AML-193 (cell line): ENCODE data around the gene CRAMP1.
A peak's percentile ranks its signal among the peaks of the same experiment; 100 is the strongest.

Experiments
- DNase-seq, 2 experiments: peaks; one replicate each; lab custom pipeline; 2025; lab: John Stamatoyannopoulos, UW

CRAMP1 gene

DNA sequence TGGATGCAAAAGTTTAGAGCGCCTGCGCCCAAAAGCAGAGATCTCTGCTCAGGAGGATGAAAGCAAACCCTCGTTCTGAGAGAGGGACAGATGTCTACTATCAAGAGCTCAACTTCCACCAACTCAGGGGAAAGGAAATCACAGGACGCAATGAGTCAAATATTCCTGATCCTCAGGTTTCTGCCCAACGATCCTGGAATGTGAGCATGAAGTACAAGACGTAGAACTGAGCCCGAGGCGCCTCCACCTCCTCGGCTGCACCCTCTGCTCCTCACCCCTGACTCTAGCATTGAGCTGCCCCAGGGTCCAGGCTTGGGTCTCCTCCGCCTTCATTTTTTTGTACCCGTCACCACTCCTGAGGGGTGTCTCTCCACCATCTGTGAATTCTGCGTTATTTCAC is 15.6 kb upstream of the CRAMP1 start:
- DNase-seq = no peak

DNA sequence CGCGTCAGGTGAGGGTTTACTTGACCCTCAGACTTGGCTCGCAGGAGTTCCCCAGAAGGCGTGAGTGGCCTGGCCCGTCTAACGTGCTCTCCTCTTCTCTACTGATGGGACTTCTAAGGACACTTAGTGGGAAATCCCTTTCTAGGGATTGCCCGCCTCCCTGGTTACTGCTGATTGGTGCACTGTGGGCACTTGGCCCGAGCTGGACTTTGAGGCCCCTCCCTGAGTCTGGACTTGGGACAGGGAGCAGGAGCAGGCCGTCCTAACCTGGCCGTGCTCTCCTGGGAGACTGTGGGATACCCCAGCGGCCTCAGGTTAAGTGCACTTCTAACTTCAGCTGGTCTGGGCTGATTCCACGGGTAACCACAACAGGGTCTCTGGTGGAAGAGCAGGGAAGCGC is 15.0 kb upstream of the CRAMP1 start:
- no peak for DNase-seq

DNA sequence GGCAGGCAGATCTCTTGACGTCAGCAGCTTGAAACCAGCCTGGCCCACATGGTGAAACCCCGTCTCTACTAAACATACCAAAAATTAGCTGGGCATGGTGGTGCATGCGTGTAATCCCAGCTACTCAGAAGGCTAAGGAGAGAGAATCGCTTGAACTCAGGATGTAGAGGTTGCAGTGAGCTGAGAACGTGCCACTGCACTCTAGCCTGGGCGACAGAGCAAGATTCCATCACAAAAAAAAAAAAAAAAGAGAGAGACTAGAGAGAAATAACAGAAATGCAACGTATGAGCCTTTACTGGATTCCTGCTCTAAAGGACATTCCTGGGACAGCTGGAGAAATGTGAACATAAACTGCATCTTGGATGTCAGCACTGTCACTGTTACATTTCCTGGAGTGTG is 11.1 kb upstream of the CRAMP1 start:
- no peak for DNase-seq

DNA sequence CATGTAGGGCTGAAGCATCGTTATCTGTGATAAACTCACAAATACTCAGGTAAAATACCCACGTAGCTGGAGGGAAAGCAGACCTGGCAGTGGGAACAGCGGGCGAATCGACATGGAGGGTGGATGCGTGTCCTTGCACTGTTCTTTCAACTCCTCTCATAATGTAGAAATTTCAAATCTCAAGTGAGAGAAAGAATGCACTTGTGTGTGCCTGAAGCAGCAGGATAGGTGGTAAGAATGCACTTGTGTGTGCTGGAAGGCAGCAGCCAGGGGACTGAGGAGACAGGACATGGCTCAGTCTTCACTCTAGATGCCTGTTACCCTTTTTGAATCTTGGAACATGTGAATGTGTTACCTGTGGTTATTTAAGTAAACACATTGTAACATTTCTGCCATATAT is 10.7 kb upstream of the CRAMP1 start:
- DNase-seq = no peak

DNA sequence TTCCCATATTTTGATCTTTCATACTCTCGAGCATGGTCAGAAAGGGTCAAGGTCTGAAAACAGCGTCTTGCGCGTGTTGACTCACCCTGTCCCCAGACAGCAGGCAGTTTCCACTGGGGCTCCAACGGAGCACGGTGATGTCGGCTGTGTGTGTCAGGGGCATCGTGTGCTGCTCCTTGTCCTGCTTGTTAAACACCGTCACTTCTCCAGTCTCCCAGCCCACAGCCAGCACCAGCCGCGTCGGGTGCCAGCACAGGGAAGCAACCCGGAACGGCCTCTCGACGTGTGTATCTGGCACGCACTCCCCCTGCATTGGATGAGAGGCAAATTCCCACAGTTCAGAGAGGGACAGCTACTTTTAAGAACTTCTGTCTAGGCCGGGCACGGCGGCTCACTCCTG is 9.9 kb upstream of the CRAMP1 start:
- DNase-seq = no peak

DNA sequence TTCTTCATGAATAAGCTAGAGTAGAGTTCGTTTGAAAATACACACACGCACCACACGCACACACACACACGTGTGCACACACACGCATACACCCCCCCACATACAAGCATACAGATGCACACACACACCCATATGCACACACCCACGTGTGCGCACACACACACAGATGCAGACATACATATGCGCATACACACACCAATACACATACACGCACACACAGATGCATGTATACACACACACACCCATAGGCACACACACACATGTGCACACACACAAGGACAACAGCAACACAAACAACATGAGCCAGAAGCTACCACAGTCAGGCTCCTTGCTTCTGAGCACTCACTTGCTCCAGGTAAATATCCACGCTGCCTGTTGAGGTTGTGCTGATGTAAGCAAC is 5.4 kb upstream of the CRAMP1 start:
- no peak for DNase-seq

DNA sequence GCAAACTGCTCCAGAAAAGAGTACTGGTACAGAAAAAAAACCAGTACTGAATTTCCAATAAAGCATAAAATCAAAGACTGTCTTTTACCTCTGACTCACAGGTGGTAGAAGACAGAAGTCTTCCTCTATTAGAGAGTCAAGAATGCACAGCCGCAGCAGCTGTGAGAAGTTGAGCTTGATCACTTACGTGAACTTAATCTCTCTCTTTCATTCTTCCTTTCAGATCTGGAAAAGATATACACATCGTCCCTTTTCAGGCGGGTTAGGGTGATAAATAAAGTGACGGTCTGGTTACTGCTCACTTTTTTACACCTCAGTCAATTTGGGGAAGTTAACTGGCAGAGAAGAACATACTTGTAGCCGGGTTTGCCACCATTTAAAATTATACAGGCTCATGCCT is 4.2 kb upstream of the CRAMP1 start:
- no peak for DNase-seq

DNA sequence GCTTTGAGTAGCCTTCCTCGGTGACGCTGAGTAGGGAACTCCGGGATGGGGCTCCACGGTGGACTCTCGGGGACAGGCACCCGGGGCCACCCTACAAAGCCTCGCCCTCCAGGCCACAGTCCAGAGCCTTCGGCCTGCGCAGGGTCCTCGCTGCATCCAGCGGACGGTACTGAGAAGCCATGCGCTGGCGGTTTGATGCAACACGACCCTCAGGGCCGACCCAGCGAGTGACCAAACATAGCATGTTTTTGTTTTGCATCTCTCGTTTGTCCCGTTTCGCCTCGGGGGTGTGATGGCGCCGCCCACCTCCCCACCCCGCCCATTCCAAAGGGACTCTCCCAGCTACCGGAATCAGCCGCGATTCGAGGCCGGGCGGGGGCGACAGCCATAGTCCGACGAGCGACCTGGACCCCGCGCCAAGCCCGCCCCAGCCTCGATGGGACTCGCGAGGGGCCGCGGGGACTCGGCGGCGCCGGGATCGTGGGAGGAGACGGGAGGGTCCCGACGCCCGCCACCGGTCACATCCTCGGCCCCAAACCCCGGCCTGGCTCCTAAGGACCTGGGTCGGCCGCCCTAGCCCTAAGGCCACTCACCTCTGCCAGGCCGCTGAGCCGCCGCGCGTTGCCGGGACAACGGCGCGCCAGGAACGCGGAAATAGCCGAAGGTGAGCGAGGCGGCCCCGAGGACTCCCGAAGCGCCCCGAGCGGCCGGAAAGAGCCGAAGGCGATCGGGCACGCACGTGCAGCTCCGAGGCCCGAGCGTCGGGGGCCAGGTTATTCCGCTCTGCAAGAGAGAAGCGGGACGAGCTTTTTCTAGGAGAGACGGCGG is 1.9 kb upstream of the CRAMP1 start:
- peak; percentile 76 to 77 for DNase-seq

DNA sequence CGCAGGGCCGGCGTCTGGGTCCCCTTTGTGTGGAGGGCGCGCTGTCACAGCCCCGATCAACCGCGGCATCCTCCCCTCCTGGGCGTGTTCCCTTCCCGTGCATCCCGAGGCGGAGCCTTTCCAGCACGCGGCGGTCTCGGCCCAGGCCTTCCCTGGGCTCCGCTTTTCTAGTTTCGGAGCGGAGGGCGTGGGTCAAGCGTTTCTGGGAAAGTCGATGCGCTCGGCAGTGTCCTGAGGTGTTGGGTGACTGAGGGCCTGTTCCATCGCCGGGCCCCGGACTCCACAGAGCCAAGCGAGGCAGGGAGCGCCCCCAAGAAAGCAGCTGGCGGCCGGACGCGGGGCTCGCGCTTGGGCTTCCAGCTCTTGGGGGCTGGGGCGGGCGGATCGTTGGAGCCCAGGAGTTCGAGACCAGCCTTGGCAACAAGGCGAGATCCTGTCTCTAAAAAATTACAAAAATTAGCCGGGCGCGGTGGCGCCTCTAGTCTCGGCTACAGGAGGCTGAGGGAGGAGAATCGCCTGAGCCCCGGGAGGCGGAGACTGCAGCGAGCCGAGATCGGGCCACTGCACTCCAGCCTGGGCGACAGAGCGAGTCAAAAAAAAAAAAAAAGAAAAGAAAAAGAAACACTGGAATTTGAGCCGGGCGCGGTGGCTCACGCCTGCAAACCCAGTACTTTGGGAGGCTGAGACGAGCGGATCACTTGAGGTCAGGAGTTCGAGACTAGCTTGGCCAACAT is 1.1 kb upstream of the CRAMP1 start:
- DNase-seq = no peak

DNA sequence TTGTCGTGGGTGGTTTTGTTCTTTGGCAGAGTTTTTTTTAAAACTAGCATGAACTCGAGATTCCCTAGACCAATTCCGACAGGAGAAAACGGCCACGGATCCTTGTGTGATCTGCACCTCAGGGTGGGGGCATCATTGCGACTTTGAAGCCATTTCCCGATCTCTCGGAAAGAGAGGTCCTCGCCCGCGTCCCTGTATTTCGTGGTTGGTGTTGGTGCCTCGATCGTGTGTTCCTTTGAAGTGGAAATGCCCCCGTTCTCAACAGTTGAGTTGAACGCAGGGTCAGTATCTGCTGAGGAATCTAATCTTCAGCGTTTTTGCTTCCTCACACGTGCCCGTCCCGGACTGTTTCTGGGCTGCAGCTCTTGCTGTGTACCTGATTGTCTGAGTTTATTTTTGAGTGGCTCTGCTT is 1.1 kb downstream of the CRAMP1 start:
- DNase-seq = no peak

DNA sequence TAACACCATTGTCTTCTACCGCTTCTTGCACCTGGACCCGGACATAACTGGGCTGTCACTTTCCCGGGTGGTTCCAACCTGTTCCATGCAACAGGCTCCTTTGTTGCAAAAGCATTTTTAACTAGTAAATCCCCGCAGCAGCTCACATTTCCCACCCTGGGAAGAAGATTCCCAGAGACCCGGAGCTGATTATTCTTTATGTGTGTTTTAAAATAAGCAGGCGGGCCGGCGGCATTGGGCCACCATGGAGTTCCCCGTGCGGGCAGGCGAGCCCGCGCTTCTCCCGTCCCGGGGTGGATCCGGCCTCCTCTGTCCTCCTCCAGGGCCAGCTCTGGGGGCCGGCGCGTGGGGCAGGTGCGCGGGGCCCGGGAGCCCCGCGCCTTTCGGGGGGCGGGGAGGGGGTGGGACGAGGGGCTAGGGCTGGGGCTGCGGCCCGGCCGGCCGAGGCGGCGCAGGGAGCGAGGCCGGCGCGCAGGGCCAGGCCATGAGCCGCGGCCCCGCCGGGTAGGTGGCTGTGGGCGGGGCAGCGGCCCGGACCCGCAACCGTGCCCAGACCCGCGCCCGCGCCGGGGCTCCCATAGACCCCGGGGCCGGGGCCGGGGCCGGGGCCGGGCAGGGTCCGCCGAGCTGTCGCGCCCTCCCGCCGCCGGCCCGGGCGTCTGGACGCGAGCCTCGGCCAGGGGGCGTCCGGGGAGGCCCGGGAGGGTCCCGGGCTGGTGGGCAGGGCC is 1.7 kb downstream of the CRAMP1 start:
- no peak for DNase-seq

DNA sequence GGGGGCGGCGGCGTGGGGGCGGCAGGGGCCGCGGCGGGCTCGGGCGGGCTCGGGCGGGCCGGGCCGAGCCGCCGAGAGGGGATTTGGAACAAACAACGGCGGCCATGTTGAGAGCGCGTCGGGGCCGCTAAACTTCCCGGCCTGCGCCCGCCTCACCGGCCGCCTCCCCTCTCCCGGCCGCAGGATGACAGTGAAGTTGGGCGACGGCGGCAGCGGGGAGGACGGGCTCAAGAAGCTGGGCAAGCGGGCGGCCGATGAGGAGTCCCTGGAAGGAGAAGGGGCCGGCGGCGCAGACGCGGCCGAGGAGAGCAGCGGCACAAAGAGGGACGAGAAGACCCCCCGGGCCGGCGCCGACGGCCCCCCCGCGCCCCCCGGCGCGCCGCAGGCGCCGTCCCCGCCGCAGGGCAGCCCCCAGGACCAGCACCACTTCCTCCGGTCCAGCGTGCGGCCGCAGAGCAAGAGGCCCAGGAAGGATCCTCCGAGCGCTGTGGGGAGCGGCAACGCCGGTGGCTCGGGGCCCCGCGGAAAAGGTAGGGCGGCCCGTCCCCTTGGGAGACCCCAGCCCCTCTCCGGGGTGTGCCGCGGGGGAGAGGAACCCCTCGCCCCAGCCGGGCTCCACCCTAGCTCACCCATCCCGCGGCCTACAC is 2.4 kb downstream of the CRAMP1 start:
- DNase-seq = no peak

DNA sequence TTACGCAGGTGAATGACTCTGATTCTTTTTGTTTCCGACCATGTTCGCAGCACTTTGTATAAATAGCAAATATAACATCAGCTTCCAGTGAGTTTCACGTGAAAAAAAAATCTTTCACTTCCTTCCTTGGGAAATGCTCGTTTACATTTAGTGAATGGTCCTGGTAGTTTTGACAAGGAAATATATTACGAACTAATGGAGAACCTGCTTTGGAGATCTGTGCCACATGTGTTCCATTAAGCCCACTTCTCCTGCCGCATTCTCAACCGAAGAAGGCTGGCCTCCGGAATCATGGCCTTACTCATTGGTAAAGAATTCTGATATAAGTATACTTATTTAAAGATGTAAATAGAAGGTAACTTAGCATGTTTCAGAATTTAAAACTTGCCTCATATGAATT is 3.6 kb downstream of the CRAMP1 start:
- no peak for DNase-seq

DNA sequence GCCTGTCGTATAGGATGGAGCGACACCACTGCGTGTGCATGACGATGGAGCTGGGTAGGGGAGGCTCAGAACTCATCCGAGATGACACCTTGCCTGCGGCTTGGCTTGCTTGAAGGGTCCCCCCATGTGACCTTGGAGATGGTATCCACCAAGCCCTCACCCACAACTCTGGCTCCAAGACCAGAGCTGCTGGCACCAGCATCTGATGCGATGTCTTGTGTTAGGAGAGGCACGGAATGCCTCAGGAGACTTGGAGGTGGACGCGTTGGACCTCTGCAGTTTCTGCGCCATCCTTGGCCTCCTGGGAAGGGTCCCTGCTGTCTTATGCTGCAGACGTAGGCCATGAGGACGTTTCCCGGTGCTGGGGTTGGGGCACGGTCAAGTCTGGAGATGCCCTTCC is 7.8 kb downstream of the CRAMP1 start:
- DNase-seq = no peak

DNA sequence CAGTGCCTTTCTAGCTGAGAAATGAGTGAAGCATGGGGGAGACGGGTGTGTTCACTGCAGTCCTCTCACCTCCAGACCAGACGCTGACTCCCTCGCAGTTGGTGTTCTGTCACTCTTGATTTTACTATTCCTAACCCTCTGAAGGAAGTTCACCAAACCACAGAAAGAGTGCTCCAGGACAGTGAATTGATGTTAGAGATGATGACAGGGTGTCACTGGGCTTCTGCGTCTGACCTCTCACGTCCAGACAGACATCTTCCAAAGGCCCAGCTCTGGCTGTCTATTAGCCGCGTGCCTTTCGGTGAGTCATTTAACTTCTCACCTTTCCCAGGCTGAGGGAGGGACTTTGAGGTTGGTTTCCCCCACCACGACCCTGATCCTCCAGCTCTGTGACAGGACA is 8.2 kb downstream of the CRAMP1 start:
- no peak for DNase-seq

DNA sequence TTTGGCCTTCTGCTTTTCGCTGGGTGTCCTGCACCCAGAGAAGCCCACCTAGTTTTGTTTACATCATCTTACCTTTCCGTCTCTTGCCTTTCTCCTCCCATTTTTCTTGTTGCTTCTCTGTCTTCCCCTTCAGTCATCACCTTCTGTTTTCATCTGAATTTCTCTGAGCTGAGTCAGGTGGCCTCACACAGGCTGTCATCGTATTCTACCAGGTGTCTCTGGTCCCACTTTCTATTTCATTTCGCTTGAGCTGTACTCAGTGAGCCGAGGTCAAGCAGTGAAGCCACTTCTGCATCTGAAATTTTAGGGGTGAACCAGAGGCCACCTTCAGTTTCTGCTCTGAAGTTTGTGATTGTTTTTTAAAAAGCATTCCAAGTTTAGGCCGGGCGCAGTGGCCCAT is 9.7 kb downstream of the CRAMP1 start:
- no peak for DNase-seq

DNA sequence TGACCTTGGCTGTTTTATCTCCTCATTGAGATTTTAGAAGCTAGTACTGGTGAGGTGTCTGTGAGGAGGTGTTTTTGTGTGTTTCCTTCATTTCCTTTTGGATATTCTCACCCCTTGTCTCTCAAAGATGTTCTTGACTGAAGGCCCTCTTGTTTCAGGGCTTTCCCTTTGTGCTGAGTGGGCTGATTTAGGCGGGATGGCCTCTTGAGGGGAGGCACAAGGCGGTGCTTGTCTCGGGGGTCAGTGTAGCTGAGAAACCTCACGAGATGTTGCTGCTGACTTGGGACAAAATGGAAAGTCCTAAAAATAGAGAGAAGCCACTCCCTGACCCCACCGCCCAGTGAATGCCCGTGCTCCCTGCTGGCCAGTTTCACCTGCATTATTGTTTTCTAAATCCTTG is 14.2 kb downstream of the CRAMP1 start:
- no peak for DNase-seq

DNA sequence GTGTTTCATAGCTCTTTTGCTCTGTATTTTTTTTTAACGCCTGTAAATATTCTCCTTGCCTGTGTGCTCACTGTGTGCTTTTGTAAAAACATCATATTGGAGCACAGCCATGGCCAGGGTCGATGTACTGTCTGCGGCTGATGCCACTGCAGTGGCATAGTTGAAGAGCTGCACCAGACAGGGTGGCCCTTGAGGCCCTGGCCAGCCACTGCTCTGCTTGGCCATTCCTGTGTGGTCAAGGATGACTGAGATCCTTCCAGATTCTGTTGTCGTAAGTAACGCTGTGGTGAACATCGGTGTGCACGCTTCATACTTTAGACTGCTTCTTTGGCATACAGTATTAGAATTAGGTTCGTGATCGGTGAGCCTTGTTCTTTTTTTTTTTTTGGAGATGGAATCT is 14.6 kb downstream of the CRAMP1 start:
- no peak for DNase-seq

DNA sequence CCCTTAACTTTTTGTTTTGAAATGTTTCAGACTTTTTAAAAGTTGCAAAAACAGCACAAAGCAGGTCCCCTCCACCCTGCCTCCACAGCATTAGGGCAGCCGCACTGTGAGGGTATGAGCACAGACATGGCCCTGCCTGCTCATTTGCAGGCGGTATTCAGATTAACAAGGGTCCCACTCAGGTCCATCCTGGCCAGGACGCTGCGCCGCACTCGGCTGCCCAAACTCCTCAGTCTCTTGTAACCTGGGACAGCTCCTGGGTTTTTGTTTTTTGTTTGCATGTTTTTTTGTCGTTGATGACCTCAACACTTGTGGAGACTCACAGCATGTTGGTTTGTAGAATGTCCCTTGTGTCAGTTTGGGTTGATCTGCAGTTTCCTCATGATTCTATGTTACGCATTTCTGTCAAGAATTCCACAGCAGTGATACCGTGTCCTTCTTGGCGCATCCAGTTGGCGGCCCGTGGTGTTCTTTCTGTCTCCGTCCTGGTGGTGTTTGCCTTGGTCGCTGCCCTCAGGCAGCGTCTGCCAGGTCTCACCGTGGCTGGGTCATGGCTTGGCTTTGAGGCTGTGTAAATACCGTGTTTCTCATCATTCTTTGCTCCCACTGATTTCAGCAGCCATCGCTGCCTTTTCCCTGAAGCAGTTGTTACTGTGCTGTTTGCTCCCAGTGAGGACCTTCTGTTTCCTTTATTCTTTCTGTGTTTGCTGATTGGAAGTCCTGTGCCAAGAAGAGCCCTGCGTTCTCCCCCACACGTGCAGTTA is 18.5 kb downstream of the CRAMP1 start:
- DNase-seq = no peak

DNA sequence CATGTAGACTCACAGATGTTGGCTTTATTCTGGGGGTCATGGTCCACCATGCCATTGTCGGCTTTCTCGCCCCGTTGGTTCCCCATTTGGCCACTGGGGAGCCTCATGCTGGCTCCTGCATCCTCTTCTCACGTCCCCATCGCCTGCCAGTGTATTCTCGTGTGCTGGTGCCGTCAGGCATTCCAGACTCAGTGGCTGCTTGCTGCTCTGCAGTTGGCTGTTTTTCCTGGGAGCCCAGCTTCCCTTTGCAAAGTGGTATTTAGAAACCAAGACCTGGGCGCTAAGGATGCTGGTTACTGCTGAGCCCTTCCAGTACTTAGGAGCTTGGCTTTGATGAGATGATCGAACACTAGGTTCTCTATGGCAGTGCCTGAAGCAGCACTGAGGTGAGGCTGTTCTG is 19.1 kb downstream of the CRAMP1 start:
- no peak for DNase-seq

DNA sequence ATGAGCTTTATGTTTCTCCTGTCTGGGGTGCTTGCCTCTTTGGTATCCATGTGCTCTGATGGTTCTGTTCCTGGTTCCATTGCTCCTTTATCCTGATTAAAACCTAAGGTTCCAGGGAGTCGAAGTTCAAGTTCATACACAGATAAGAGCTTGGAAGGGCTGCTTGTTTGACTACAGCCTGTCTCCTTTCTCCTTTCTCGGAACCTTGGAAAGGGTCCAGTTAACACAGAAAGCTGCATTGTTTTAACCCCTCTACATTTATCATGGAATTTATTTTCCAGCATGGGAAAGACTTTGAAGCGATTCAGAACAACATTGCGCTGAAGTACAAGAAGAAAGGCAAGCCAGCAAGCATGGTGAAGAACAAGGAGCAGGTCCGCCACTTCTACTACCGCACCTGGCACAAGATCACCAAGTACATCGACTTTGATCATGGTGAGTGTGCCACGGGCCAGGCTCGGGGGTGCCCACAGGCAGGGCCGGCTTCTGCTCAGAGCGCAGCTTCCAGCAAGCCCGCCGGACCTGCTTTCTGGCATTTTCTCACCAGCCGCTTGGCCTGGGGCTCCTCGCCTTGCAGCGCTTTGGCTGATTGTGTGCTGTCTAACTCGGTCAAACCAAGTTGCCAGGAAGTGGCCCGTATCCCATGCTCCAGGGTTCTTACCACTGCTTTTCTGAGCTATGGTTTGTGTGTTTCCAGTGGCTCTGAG is 19.9 kb downstream of the CRAMP1 start:
- DNase-seq = no peak
